Activated CD4-positive, alpha-beta T cell treated with anti-CD3 and anti-CD28 coated beads, Interleukin-2, amount 10 ng/mL, durations not matched to agents 24 days and 14 days (primary cell): Measurements from ENCODE around the gene HSPA12B. TPM values are rescaled to one million over a fixed set of nuclear protein-coding genes. Genes with fewer than 3 reads are reported as not detected.
A peak's percentile ranks its signal among the peaks of the same experiment; 100 is the strongest.

Source experiments
- DNase-seq: peaks from one replicate; pipeline ENCODE4 v3.0.0; 2022
- H3K27ac Mint-ChIP-seq: one replicate; pipeline ENCODE4 v1.8.0; 2022; ENCODE audit warnings: mild to moderate bottlenecking, mixed read lengths
- H3K27me3 Mint-ChIP-seq: one replicate; pipeline ENCODE4 v1.8.0; 2022; ENCODE audit warnings: mixed read lengths
- H3K36me3 Mint-ChIP-seq: one replicate; pipeline ENCODE4 v1.8.0; 2022; ENCODE audit warnings: low read depth, mild to moderate bottlenecking, mixed read lengths
- H3K4me1 Mint-ChIP-seq: one replicate; pipeline ENCODE4 v1.8.0; 2021; ENCODE audit warnings: mixed read lengths
- H3K4me3 Mint-ChIP-seq: one replicate; pipeline ENCODE4 v1.8.0; 2022; ENCODE audit warnings: mild to moderate bottlenecking, moderate library complexity, mixed read lengths
- H3K9me3 Mint-ChIP-seq: one replicate; pipeline ENCODE4 v1.8.0; 2021; ENCODE audit warnings: mixed read lengths
- intact Hi-C: fragments of 100-400 bp; cut with micrococcal nuclease; formaldehyde crosslinking; loops from one replicate; pipeline ENCODE4 v1.15.1; 2023
- total RNA-seq: library from RNA; stranded (reverse); gene quantifications from 2 replicates; pipeline ENCODE4 v1.2.3, GENCODE V29; 2022

Gene HSPA12B
- total RNA-seq, 1 donor from 2014 or later = not detected

GRCh38 chr20:3740615-3741301 lies 8.3 kb downstream of the HSPA12B start:
- H3K27me3 Mint-ChIP-seq = peaks cover 11% of the 10 kb centered on the region
- no peak overlapping the region for H3K27ac Mint-ChIP-seq
- peaks cover 11% of the 10 kb centered on the region for H3K4me1 Mint-ChIP-seq
- no peaks in the 10 kb centered on the region for H3K9me3 Mint-ChIP-seq
- intact Hi-C loops = no loop called here
- H3K4me3 Mint-ChIP-seq = no peak overlapping the region
- H3K36me3 Mint-ChIP-seq = no peaks in the 10 kb centered on the region
- DNase-seq = no peak

GRCh38 chr20:3741836-3742458 lies 9.5 kb downstream of the HSPA12B start:
- intact Hi-C loops = no loop called here

GRCh38 chr20:3743251-3743650 lies 10.8 kb downstream of the HSPA12B start:
- no peak for DNase-seq
- no peak overlapping the region for H3K27ac Mint-ChIP-seq
- no peak overlapping the region for H3K4me3 Mint-ChIP-seq
- intact Hi-C loops = no loop called here
- H3K9me3 Mint-ChIP-seq = no peaks in the 10 kb centered on the region
- peaks cover 11% of the 10 kb centered on the region for H3K27me3 Mint-ChIP-seq
- no peaks in the 10 kb centered on the region for H3K36me3 Mint-ChIP-seq
- H3K4me1 Mint-ChIP-seq = peaks cover 11% of the 10 kb centered on the region

More at GRCh38 chr20:3741836-3742458, 9.5 kb downstream of the HSPA12B start:
- Mint-ChIP-seq H3K4me3 (no peak overlapping the region), H3K9me3 (no peaks in the 10 kb centered on the region), H3K36me3 (no peaks in the 10 kb centered on the region), H3K4me1 (peaks cover 11% of the 10 kb centered on the region), H3K27ac (no peak overlapping the region), H3K27me3 (peaks cover 11% of the 10 kb centered on the region)
- DNase-seq = no peak

GRCh38 chr20:3744037-3744436 lies 11.6 kb downstream of the HSPA12B start:
- no peak overlapping the region for H3K4me3 Mint-ChIP-seq
- peaks cover 13% of the 10 kb centered on the region for H3K27me3 Mint-ChIP-seq
- H3K36me3 Mint-ChIP-seq = no peaks in the 10 kb centered on the region
- peaks cover 11% of the 10 kb centered on the region for H3K4me1 Mint-ChIP-seq
- intact Hi-C loops = no loop called here
- no peak overlapping the region for H3K27ac Mint-ChIP-seq
- DNase-seq = no peak
- H3K9me3 Mint-ChIP-seq = no peaks in the 10 kb centered on the region

GRCh38 chr20:3744806-3745685 lies 12.6 kb downstream of the HSPA12B start:
- H3K27ac Mint-ChIP-seq = no peak overlapping the region
- H3K4me1 Mint-ChIP-seq = peaks cover 11% of the 10 kb centered on the region
- H3K4me3 Mint-ChIP-seq = peak overlapping the region; percentile 81
- H3K9me3 Mint-ChIP-seq = no peaks in the 10 kb centered on the region
- H3K36me3 Mint-ChIP-seq = no peaks in the 10 kb centered on the region
- peak; percentile 91 for DNase-seq
- intact Hi-C loops = no loop called here
- peaks cover 13% of the 10 kb centered on the region for H3K27me3 Mint-ChIP-seq

DNA sequence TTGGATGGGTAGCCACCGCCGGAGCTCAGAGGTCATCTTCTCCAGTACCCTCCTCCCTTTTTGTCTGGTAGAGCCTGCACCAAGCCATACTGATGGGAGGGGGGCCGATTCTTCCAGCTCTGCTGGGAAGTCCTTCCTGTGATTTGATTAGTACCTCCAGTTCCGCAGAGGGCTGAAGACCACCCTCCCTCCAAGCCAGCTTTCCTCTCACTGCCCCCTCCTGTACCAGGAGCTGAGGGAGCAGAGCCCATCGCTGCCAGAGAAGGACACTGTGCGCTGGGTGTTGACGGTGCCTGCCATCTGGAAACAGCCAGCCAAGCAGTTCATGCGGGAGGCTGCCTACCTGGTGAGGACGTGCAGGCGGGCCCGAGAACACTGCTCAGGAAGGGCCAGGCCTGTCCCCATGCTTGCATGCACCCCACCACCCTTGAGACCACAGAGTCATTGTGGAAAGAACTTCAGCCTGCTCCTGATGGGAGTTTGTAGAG lies 13.2 kb downstream of the HSPA12B start:
- H3K27me3 Mint-ChIP-seq = peaks cover 13% of the 10 kb centered on the region
- no peaks in the 10 kb centered on the region for H3K36me3 Mint-ChIP-seq
- H3K4me3 Mint-ChIP-seq = no peak overlapping the region
- no peak overlapping the region for H3K27ac Mint-ChIP-seq
- intact Hi-C loops = no loop called here
- DNase-seq = no peak
- H3K4me1 Mint-ChIP-seq = peaks cover 11% of the 10 kb centered on the region
- no peaks in the 10 kb centered on the region for H3K9me3 Mint-ChIP-seq

- no peaks in the 10 kb centered on the region for H3K9me3 Mint-ChIP-seq
- no peak overlapping the region for H3K4me3 Mint-ChIP-seq
- peaks cover 2% of the 10 kb centered on the region for H3K36me3 Mint-ChIP-seq
- no peak for DNase-seq
- H3K4me1 Mint-ChIP-seq = peaks cover 16% of the 10 kb centered on the region
- no peak overlapping the region for H3K27ac Mint-ChIP-seq
- intact Hi-C loops = no loop called here
- peaks cover 13% of the 10 kb centered on the region for H3K27me3 Mint-ChIP-seq
These were observed 15.0 kb downstream of the HSPA12B start for GRCh38 chr20:3747471-3747870.

- Mint-ChIP-seq H3K27me3 (peaks cover 13% of the 10 kb centered on the region), H3K9me3 (no peaks in the 10 kb centered on the region), H3K27ac (no peak overlapping the region), H3K4me1 (peaks cover 17% of the 10 kb centered on the region), H3K4me3 (no peak overlapping the region), H3K36me3 (peaks cover 2% of the 10 kb centered on the region)
- no peak for DNase-seq
- intact Hi-C loops = no loop called here
These were observed 15.6 kb downstream of the HSPA12B start for GRCh38 chr20:3748073-3748472.

GRCh38 chr20:3749087-3749688 lies 16.7 kb downstream of the HSPA12B start:
- H3K27ac Mint-ChIP-seq = no peak overlapping the region
- no peak overlapping the region for H3K4me3 Mint-ChIP-seq
- H3K36me3 Mint-ChIP-seq = peaks cover 2% of the 10 kb centered on the region
- intact Hi-C loops = no loop called here
- H3K27me3 Mint-ChIP-seq = peaks cover 10% of the 10 kb centered on the region
- no peaks in the 10 kb centered on the region for H3K9me3 Mint-ChIP-seq
- peaks cover 19% of the 10 kb centered on the region for H3K4me1 Mint-ChIP-seq
- no peak for DNase-seq

DNA sequence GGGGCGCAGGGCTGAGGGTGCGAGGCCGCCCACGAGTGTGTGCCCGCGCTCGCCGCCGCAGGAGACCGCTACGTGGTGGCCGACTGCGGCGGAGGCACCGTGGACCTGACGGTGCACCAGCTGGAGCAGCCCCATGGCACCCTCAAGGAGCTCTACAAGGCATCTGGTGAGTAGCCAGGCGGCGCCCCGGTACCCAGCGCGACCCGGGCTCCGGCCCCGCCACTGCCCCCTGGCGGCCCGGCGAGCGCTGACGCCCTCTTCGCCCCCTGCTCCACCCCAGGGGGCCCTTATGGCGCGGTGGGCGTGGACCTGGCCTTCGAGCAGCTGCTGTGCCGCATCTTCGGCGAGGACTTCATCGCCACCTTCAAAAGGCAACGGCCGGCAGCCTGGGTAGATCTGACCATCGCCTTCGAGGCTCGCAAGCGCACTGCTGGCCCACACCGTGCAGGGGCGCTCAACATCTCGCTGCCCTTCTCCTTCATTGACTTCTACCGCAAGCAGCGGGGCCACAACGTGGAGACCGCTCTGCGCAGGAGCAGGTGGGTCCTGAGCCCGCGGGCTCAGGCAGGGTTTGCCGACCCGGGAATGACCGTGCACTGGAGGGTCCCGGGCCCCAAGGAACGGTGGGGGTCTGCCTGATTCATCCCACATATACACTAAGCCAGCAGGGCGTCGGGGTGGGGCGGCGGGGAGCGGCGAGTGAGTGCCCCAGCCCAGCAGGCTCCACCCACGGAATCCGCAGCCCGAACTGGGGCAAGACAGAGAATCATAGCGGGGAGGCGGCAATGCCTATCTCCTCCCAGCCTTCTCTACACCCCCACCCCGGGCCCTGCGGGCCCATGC lies 17.4 kb downstream of the HSPA12B start:
- DNase-seq = peak; percentile 80
- H3K27ac Mint-ChIP-seq = no peak overlapping the region
- H3K36me3 Mint-ChIP-seq = peaks cover 2% of the 10 kb centered on the region
- peaks cover 3% of the 10 kb centered on the region for H3K27me3 Mint-ChIP-seq
- intact Hi-C loops = loop anchor here (5.0 kb wide), 1 partner anchor 72 kb away; the partner anchor contains the start of gene AP5S1
- H3K9me3 Mint-ChIP-seq = no peaks in the 10 kb centered on the region
- no peak overlapping the region for H3K4me3 Mint-ChIP-seq
- peaks cover 13% of the 10 kb centered on the region for H3K4me1 Mint-ChIP-seq

DNA sequence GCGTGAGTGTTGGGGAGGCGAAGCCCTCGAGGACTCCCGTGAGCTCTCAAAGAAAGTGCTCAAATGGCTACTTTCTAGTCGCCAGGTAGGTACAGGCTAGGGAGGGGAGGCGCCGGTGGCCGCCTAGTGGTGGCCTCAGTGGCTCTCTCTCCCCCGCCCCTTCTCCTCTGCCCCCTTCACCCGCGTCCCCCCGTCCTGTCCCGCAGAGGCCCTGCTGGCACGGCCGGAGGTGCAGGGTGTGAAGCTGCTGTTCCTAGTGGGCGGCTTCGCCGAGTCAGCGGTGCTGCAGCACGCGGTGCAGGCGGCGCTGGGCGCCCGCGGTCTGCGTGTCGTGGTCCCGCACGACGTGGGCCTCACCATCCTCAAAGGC lies 18.8 kb downstream of the HSPA12B start:
- Mint-ChIP-seq H3K27me3 (peaks cover 3% of the 10 kb centered on the region), H3K9me3 (no peaks in the 10 kb centered on the region), H3K4me3 (no peak overlapping the region), H3K36me3 (peaks cover 2% of the 10 kb centered on the region), H3K27ac (no peak overlapping the region), H3K4me1 (peaks cover 8% of the 10 kb centered on the region)
- intact Hi-C loops = loop anchor here (5.0 kb wide), 1 partner anchor 71 kb away; the partner anchor contains the start of gene AP5S1
- DNase-seq = no peak

DNA sequence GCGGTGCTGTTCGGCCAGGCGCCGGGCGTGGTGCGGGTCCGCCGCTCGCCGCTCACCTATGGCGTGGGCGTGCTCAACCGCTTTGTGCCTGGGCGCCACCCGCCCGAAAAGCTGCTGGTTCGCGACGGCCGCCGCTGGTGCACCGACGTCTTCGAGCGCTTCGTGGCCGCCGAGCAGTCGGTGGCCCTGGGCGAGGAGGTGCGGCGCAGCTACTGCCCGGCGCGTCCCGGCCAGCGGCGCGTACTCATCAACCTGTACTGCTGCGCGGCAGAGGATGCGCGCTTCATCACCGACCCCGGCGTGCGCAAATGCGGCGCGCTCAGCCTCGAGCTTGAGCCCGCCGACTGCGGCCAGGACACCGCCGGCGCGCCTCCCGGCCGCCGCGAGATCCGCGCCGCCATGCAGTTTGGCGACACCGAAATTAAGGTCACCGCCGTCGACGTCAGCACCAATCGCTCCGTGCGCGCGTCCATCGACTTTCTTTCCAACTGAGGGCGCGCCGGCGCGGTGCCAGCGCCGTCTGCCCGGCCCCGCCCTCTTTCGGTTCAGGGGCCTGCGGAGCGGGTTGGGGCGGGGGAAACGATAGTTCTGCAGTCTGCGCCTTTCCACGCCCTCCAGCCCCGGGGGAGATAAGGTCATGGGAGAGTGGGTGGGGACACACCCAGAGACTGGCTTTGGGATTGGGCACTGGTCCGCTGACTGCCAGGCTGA lies 19.3 kb downstream of the HSPA12B start:
- Mint-ChIP-seq H3K27ac (peak overlapping the region; percentile 45), H3K4me1 (peaks cover 8% of the 10 kb centered on the region), H3K36me3 (peaks cover 2% of the 10 kb centered on the region), H3K9me3 (no peaks in the 10 kb centered on the region), H3K4me3 (peak overlapping the region; percentile 19), H3K27me3 (peaks cover 3% of the 10 kb centered on the region)
- intact Hi-C loops = loop anchor here (2.0 to 5.0 kb wide), 2 partner anchors 17 to 70 kb away; partner anchors contain the start of gene AP5S1
- DNase-seq = peak; percentile 80
